SU-DHL-6 (cell line): ENCODE results near the gene PRR4.

Source experiments
- H2AFZ ChIP-seq: fragments of 200-600 bp; sonication (generic); 2 replicates; pipeline ENCODE4 v1.6.1; 2014; ENCODE audit warnings: low read depth, mild to moderate bottlenecking, moderate library complexity, mixed read lengths, antibody characterized with exemption, low read length; ENCODE audit not compliant: severe bottlenecking
- H3F3A ChIP-seq: fragments of 200-600 bp; shearing (Covaris generic); 2 replicates; pipeline ENCODE4 v1.6.0; 2016; ENCODE audit warnings: antibody characterized with exemption, mild to moderate bottlenecking; ENCODE audit not compliant: insufficient read depth
- H3K27ac ChIP-seq: fragments of 200-600 bp; sonication (generic); 2 replicates; pipeline ENCODE4 v1.5.1; 2016; ENCODE audit warnings: low read depth, mild to moderate bottlenecking, low read length, moderate library complexity, mixed read lengths
- H3K27me3 ChIP-seq: fragments of 200-600 bp; sonication (generic), shearing (Covaris generic); 2 replicates; pipeline ENCODE4 v1.6.0; 2014; ENCODE audit warnings: mild to moderate bottlenecking, low read length
- H3K36me3 ChIP-seq: fragments of 200-600 bp; sonication (generic); 2 replicates; pipeline ENCODE4 v1.6.1; 2014; ENCODE audit warnings: mild to moderate bottlenecking, low read length, mixed read lengths
- H3K4me2 ChIP-seq: fragments of 300-600, 200-600 bp; shearing (Covaris generic), sonication (generic); 2 replicates; pipeline ENCODE4 v1.6.0; 2014; ENCODE audit warnings: low read length, low read depth, mild to moderate bottlenecking; ENCODE audit not compliant: poor library complexity, severe bottlenecking
- H3K4me3 ChIP-seq: fragments of 200-600 bp; sonication (generic); 2 replicates; pipeline ENCODE4 v1.5.1; 2014; ENCODE audit warnings: antibody characterized with exemption, low read length, mild to moderate bottlenecking, mixed read lengths; ENCODE audit not compliant: insufficient read depth, poor library complexity, severe bottlenecking
- H3K79me2 ChIP-seq: fragments of 200-600 bp; sonication (generic); 2 replicates; pipeline ENCODE4 v1.6.1; 2014; ENCODE audit warnings: mild to moderate bottlenecking, low read length, moderate library complexity; ENCODE audit not compliant: insufficient read depth
- H3K9ac ChIP-seq: fragments of 200-600 bp; sonication (generic); 2 replicates; pipeline ENCODE4 v1.7.0; 2014; ENCODE audit warnings: mild to moderate bottlenecking, low read length
- H3K9me2 ChIP-seq: fragments of 200-600 bp; sonication (generic); replicated peaks from 2 replicates; pipeline ENCODE4 v1.6.1; 2014; ENCODE audit warnings: low read length; ENCODE audit not compliant: insufficient read depth
- H3K9me3 ChIP-seq: fragments of 200-600 bp; sonication (generic); 2 replicates; pipeline ENCODE4 v1.6.1; 2014; ENCODE audit warnings: low read length, mixed read lengths; ENCODE audit not compliant: insufficient read depth
- H4K20me1 ChIP-seq: fragments of 200-600 bp; sonication (generic); 2 replicates; pipeline ENCODE4 v1.6.1; 2014; ENCODE audit warnings: low read depth, mild to moderate bottlenecking, antibody characterized with exemption, low read length, moderate library complexity, mixed read lengths
- CTCF ChIP-seq: fragments of 200-600 bp; sonication (generic); IDR thresholded peaks from one replicate; pipeline ENCODE4 v1.5.1; 2017; ENCODE audit warnings: antibody characterized with exemption, mild to moderate bottlenecking, low read length, moderate library complexity; ENCODE audit not compliant: insufficient read depth, poor library complexity, severe bottlenecking
- EZH2phosphoT487 ChIP-seq: fragments of 200-600 bp; sonication (generic), shearing (Covaris generic); conservative IDR thresholded peaks from 2 replicates; pipeline ENCODE4 v1.6.1; 2018; ENCODE audit warnings: mild to moderate bottlenecking, antibody characterized with exemption, low read length, moderate library complexity, mixed read lengths

Gene PRR4

GRCh38 chr12:10847744-10848143 is 1.5 kb downstream of the PRR4 start:
- H3K27me3 ChIP-seq, result no peaks in the 10 kb centered on the region
- H3K36me3 ChIP-seq, result no peaks in the 10 kb centered on the region
- no peaks in the 10 kb centered on the region for H3F3A ChIP-seq
- no peaks in the 10 kb centered on the region for H3K79me2 ChIP-seq
- H3K27ac ChIP-seq, result no peak overlapping the region
- no peaks in the 10 kb centered on the region for H4K20me1 ChIP-seq
- H3K4me2 ChIP-seq, result no peak overlapping the region
- H3K9ac ChIP-seq, result no peak overlapping the region
- H3K9me3 ChIP-seq, result no peaks in the 10 kb centered on the region
- H3K9me2 ChIP-seq, result no peaks in the 10 kb centered on the region
- no peak overlapping the region for H3K4me3 ChIP-seq
- H2AFZ ChIP-seq, result no peak overlapping the region
- TF ChIP-seq CTCF (no peak), EZH2phosphoT487 (no peak)

GRCh38 chr12:10842862-10843261 is 6.4 kb downstream of the PRR4 start:
- no peak overlapping the region for H3K27ac ChIP-seq
- H2AFZ ChIP-seq, result no peak overlapping the region
- no peaks in the 10 kb centered on the region for H3F3A ChIP-seq
- H4K20me1 ChIP-seq, result no peaks in the 10 kb centered on the region
- no peaks in the 10 kb centered on the region for H3K9me3 ChIP-seq
- H3K79me2 ChIP-seq, result no peaks in the 10 kb centered on the region
- no peaks in the 10 kb centered on the region for H3K27me3 ChIP-seq
- H3K36me3 ChIP-seq, result no peaks in the 10 kb centered on the region
- no peak overlapping the region for H3K4me2 ChIP-seq
- H3K9ac ChIP-seq, result no peak overlapping the region
- no peaks in the 10 kb centered on the region for H3K9me2 ChIP-seq
- H3K4me3 ChIP-seq, result no peak overlapping the region
- TF ChIP-seq CTCF (no peak), EZH2phosphoT487 (no peak)

- Histone ChIP-seq H3F3A (no peaks in the 10 kb centered on the region), H3K27me3 (no peaks in the 10 kb centered on the region), H3K36me3 (no peaks in the 10 kb centered on the region), H3K9ac (no peak overlapping the region), H3K4me2 (no peak overlapping the region), H3K9me3 (no peaks in the 10 kb centered on the region), H2AFZ (no peak overlapping the region), H3K4me3 (no peak overlapping the region), H3K9me2 (no peaks in the 10 kb centered on the region), H3K79me2 (no peaks in the 10 kb centered on the region), H4K20me1 (no peaks in the 10 kb centered on the region), H3K27ac (no peak overlapping the region)
- no peak for TF ChIP-seq CTCF
Observed at GRCh38 chr12:10838461-10838860, 10.8 kb downstream of the PRR4 start.

- Histone ChIP-seq H2AFZ (no peak overlapping the region), H3K9me2 (no peaks in the 10 kb centered on the region), H3K27me3 (no peaks in the 10 kb centered on the region), H3K36me3 (no peaks in the 10 kb centered on the region), H3K4me3 (no peak overlapping the region), H3F3A (no peaks in the 10 kb centered on the region), H4K20me1 (no peaks in the 10 kb centered on the region), H3K27ac (no peak overlapping the region), H3K9me3 (no peaks in the 10 kb centered on the region), H3K79me2 (no peaks in the 10 kb centered on the region), H3K9ac (no peak overlapping the region), H3K4me2 (no peak overlapping the region)
- TF ChIP-seq CTCF (no peak), EZH2phosphoT487 (no peak)
Observed at GRCh38 chr12:10829994-10830393, 19.3 kb downstream of the PRR4 start.
